HG03066 (cell line): ENCODE results near the gene RASAL2.
"Not testable (repeated sequence)": the region's sequence is repeated elsewhere in the genome, so short reads cannot be mapped to it uniquely, and the experiment has no call there.

Experiments
- ATAC-seq: cut with Tn5 transposase; IDR thresholded peaks from one replicate; pipeline ENCODE4 v1.9.1; 2021; ENCODE audit warnings: low read depth; ENCODE audit not compliant: unreplicated experiment

RASAL2 gene

GRCh38 chr1:178330848-178331497, 237.1 kb downstream of the RASAL2 start:
- no peak for ATAC-seq

- ATAC-seq = no peak
Measured at GRCh38 chr1:178335426-178335825, 241.5 kb downstream of the RASAL2 start.

- no peak for ATAC-seq
Measured at GRCh38 chr1:178337091-178337706, 243.3 kb downstream of the RASAL2 start.

GRCh38 chr1:178339834-178340233, 245.9 kb downstream of the RASAL2 start:
- no peak for ATAC-seq

- no peak for ATAC-seq
Measured at GRCh38 chr1:178341261-178341956, 247.5 kb downstream of the RASAL2 start.

GRCh38 chr1:178342745-178343144, 248.8 kb downstream of the RASAL2 start:
- no peak for ATAC-seq

- ATAC-seq = no peak
Measured at GRCh38 chr1:178344513-178345091, 250.7 kb downstream of the RASAL2 start.

GRCh38 chr1:178345238-178345637, 251.3 kb downstream of the RASAL2 start:
- ATAC-seq = no peak

- ATAC-seq = no peak
Measured at GRCh38 chr1:178345807-178346206, 251.9 kb downstream of the RASAL2 start.

- no peak for ATAC-seq
Measured at GRCh38 chr1:178349801-178350200, 255.9 kb downstream of the RASAL2 start.

- ATAC-seq = not testable (repeated sequence)
Measured at GRCh38 chr1:178351911-178352310, 258.0 kb downstream of the RASAL2 start.

GRCh38 chr1:178352790-178353416, 259.0 kb downstream of the RASAL2 start:
- ATAC-seq = no peak

GRCh38 chr1:178353524-178353923, 259.6 kb downstream of the RASAL2 start:
- no peak for ATAC-seq

GRCh38 chr1:178354816-178355215, 260.9 kb downstream of the RASAL2 start:
- no peak for ATAC-seq

- no peak for ATAC-seq
Measured at GRCh38 chr1:178356299-178356698, 262.4 kb downstream of the RASAL2 start.

GRCh38 chr1:178358456-178358855, 264.6 kb downstream of the RASAL2 start:
- no peak for ATAC-seq

- no peak for ATAC-seq
Measured at GRCh38 chr1:178360421-178360820, 266.5 kb downstream of the RASAL2 start.

GRCh38 chr1:178361847-178362246, 267.9 kb downstream of the RASAL2 start:
- ATAC-seq = no peak

- ATAC-seq = no peak
Measured at GRCh38 chr1:178362747-178363146, 268.8 kb downstream of the RASAL2 start.

- no peak for ATAC-seq
Measured at GRCh38 chr1:178364782-178365181, 270.9 kb downstream of the RASAL2 start.

- ATAC-seq = no peak
Measured at GRCh38 chr1:178367151-178367550, 273.2 kb downstream of the RASAL2 start.
